Activated T-cell treated with anti-CD3 and anti-CD28 coated beads, Interleukin-2, amount 50 U/mL, for 24 hours (primary cell): ENCODE data around the gene PPP3CA.

ENCODE experiments used
- DNase-seq: peaks from one replicate; pipeline ENCODE4 v3.0.0-alpha.2; 2020
- H3K27ac Mint-ChIP-seq: 2 replicates; pipeline ENCODE4 v1.8.0; 2020; ENCODE audit warnings: mild to moderate bottlenecking, mixed read lengths
- H3K27me3 Mint-ChIP-seq: 2 replicates; pipeline ENCODE4 v1.8.0; 2020; ENCODE audit warnings: mixed read lengths
- H3K36me3 Mint-ChIP-seq: 2 replicates; pipeline ENCODE4 v1.8.0; 2020; ENCODE audit warnings: low read depth, mixed read lengths
- H3K4me1 Mint-ChIP-seq: 2 replicates; pipeline ENCODE4 v1.8.0; 2020; ENCODE audit warnings: low read depth, mixed read lengths
- H3K4me3 Mint-ChIP-seq: 2 replicates; pipeline ENCODE4 v1.8.0; 2020; ENCODE audit warnings: mild to moderate bottlenecking, moderate library complexity, mixed read lengths
- H3K9me3 Mint-ChIP-seq: 2 replicates; pipeline ENCODE4 v1.8.0; 2020; ENCODE audit warnings: mixed read lengths

The PPP3CA gene

DNA sequence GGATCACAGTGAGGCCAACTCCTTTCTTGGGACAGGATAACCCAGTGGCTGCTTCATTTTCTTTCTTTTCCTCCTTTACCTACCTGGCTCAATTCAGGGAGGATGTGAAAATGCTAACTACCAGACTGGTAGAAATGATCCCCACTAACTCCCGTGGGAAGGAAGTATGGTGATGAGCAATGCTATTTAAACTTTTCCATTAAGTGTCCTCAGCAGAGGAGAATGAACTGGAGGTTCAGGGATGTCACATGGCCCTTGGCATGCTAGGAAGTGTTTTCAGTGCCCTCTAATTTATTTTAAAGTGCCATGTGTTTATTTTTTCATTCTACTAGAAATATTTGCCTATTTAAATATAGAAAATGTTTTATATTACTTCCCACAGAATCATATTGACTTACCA, 363.9 kb downstream of the PPP3CA start:
- Mint-ChIP-seq H3K9me3 (no peaks in the 10 kb centered on the region), H3K36me3 (no peaks in the 10 kb centered on the region), H3K4me1 (no peaks in the 10 kb centered on the region), H3K27ac (no peak overlapping the region), H3K27me3 (no peaks in the 10 kb centered on the region), H3K4me3 (no peak overlapping the region)
- DNase-seq = no peak

DNA sequence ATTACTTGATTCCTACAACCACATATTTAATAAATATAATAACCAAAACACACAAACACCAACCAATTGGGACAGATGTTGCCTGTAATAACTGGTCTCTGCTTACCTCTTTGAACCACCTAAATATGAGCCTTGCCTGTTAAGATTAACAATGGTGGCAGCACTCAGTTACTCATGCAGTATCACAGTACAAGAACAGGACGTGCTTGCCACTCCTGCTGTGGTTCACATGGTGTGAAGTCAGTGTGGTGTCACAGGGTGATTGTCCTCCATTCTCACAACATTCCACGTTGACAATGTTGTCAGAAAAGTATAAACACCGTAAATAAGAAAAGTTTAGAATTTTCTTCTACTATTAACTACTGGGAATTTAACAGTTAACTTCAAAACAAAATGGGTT, 365.0 kb downstream of the PPP3CA start:
- H3K27me3 Mint-ChIP-seq = no peaks in the 10 kb centered on the region
- H3K4me1 Mint-ChIP-seq = no peaks in the 10 kb centered on the region
- H3K27ac Mint-ChIP-seq = no peak overlapping the region
- DNase-seq = no peak
- H3K4me3 Mint-ChIP-seq = no peak overlapping the region
- no peaks in the 10 kb centered on the region for H3K9me3 Mint-ChIP-seq
- no peaks in the 10 kb centered on the region for H3K36me3 Mint-ChIP-seq

DNA sequence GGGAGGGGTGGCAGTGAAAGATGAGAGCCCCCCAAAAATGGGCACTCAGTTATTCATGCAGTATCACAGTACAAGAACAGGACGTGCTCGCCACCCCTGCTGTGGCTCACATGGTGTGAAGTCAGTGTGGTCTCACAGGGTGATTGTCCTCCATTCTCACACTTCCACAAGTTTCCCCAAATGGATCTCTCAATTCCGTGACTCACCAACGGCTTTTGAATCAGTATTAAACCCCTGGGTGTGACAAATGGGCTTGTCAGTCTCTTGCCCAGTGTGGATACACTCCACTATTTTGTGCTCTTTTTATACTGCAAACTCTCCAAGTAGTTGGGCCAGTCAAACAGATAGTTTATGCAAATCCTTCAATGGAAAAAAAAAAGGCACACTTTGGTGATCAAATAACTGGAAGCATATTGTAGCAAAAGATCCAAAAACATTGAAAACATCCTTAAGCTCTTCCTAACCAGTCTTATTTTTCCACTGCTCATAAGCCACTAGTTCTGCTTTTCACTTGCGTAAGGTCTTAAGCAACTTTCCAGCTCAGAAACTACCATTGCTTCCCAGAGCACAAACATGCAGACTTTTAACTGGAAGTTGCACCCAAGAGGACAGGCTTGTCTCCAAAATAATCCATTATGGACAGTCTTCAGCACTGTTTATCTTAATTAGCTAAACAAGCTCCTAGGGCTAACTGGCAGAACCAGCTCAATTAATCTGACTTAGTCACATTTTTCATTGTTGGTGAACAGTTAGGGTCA, 365.7 kb downstream of the PPP3CA start:
- Mint-ChIP-seq H3K27ac (no peak overlapping the region), H3K4me3 (no peak overlapping the region), H3K27me3 (no peaks in the 10 kb centered on the region), H3K4me1 (no peaks in the 10 kb centered on the region), H3K36me3 (no peaks in the 10 kb centered on the region), H3K9me3 (no peaks in the 10 kb centered on the region)
- DNase-seq = no peak

DNA sequence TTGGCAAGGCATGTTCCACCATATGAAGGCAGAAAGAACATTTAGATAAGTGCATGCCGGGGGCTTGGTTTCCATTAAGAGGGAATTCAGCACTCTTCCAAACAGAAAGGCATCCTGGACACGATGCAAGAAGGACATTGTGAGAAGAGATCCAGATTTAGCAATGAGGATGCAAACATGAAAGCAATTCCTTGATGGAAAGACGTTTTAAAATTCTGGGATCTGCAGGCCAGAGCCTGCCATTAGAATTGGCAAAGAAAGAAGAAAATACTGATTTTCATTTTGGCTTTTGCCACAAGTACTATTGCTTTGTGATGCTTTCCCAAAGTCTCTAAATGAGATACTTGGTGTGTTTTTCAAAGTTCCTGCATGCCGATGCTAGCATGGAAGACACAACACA, 367.6 kb downstream of the PPP3CA start:
- Mint-ChIP-seq H3K27me3 (no peaks in the 10 kb centered on the region), H3K9me3 (no peaks in the 10 kb centered on the region), H3K27ac (no peak overlapping the region), H3K36me3 (no peaks in the 10 kb centered on the region), H3K4me1 (no peaks in the 10 kb centered on the region), H3K4me3 (no peak overlapping the region)
- DNase-seq = no peak

DNA sequence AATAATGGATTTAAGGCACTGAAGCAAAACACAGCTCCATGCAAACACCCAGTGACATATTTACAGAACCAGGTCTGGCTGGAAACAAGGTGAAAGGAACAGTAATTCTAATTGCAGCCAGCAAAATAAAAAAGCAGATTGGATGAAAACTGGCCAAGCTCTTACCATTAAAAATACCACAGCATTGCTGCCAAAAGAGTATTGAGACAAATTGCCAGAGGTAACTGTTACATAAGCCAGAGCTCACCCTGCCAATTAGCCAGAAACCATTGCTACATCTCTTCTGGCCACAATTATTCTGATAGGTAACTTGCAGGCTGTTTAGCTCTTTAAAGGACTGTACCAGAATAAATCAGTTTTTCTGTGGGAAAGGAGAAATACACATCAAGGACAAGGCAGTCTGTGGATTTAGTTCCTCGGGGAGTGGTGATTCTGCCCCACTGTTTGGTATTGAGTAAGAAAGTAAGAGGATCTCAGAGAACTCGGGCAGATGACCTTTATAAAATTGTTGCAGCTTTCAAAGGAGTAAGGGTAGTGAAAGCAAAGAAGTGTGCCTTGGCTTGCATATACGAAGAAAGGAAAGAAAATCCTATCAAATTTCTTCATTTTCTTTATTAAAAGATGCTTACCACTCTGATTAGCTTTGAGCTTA, 369.5 kb downstream of the PPP3CA start:
- Mint-ChIP-seq H3K36me3 (no peaks in the 10 kb centered on the region), H3K27ac (no peak overlapping the region), H3K9me3 (no peaks in the 10 kb centered on the region), H3K27me3 (no peaks in the 10 kb centered on the region), H3K4me3 (no peak overlapping the region), H3K4me1 (no peaks in the 10 kb centered on the region)
- no peak for DNase-seq

DNA sequence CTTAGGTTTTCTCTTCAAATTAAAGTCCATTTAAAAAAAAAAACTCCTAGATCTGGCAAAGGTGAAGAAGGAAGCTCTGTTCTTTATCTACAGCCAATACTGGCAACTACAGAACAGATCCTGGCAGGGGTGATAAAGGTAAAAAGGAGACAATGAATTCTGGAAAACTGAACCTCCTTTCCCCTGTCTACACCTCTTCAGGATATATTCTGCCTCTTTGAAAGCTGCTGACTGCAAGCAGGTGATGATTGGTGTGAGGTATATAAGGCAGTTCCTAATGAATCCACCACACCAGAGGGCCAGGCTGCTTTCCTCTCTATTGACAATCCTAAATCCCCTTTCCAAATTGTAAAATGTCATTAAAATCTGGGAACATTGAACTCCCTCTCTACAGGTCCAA, 370.1 kb downstream of the PPP3CA start:
- H3K27ac Mint-ChIP-seq = no peak overlapping the region
- no peaks in the 10 kb centered on the region for H3K36me3 Mint-ChIP-seq
- H3K4me3 Mint-ChIP-seq = no peak overlapping the region
- no peaks in the 10 kb centered on the region for H3K4me1 Mint-ChIP-seq
- DNase-seq = no peak
- no peaks in the 10 kb centered on the region for H3K9me3 Mint-ChIP-seq
- no peaks in the 10 kb centered on the region for H3K27me3 Mint-ChIP-seq
